Keratinocyte (primary cell): ENCODE data around the gene USP27X. TPM values are rescaled to one million over a fixed set of nuclear protein-coding genes. Genes with fewer than 3 reads are reported as not detected.
A peak's percentile ranks its signal among the peaks of the same experiment; 100 is the strongest.

Experiments used
- DNase-seq: peaks from one replicate; pipeline ENCODE4 v3.0.0-alpha.2; 2011; ENCODE audit warnings: low read depth, missing footprints, low spot score
- FAIRE-seq: peaks from 2 replicates; lab custom pipeline; 2011; peaks lifted over from hg19 to GRCh38; lab: Jason Lieb, UNC
- H2AFZ ChIP-seq: 2 replicates; pipeline ENCODE4 v1.6.0; 2012; ENCODE audit warnings: low read length, control low read depth, inconsistent platforms; ENCODE audit not compliant: control insufficient read depth
- H3K27ac ChIP-seq: 2 replicates; pipeline ENCODE4 v1.5.1; 2011; ENCODE audit warnings: low read length; ENCODE audit not compliant: control insufficient read depth, insufficient read depth
- H3K27me3 ChIP-seq: 3 replicates; pipeline ENCODE4 v1.6.0; 2011; ENCODE audit warnings: low read length; ENCODE audit not compliant: control insufficient read depth, insufficient read depth; ENCODE audit errors: extremely low read depth
- H3K36me3 ChIP-seq, 2 experiments: 2 replicates in 1 of 2; 3 replicates in 1 of 2; pipeline ENCODE4 v1.5.1; 2011; ENCODE audit warnings: low read length in 2 of 2, mild to moderate bottlenecking in 1 of 2; ENCODE audit not compliant: control insufficient read depth in 2 of 2, insufficient read depth in 2 of 2; ENCODE audit errors: extremely low read depth in 1 of 2
- H3K4me1 ChIP-seq: 3 replicates; pipeline ENCODE4 v1.5.1; 2011; ENCODE audit warnings: low read length; ENCODE audit not compliant: control insufficient read depth, insufficient read depth; ENCODE audit errors: extremely low read depth
- H3K4me2 ChIP-seq: 3 replicates; pipeline ENCODE4 v1.6.0; 2011; ENCODE audit warnings: low read depth, low read length; ENCODE audit not compliant: control insufficient read depth, insufficient read depth; ENCODE audit errors: extremely low read depth
- H3K4me3 ChIP-seq, 3 experiments: fragments of 200-600 bp in 1 of 3; sonication (generic) in 1 of 3; 2 replicates in 2 of 3; 3 replicates in 1 of 3; pipeline ENCODE4 v1.5.1; 2011 to 2016; ENCODE audit warnings: low read length in 3 of 3, mild to moderate bottlenecking in 3 of 3, control low read depth in 2 of 3, inconsistent platforms in 1 of 3, low read depth in 1 of 3, mixed read lengths in 1 of 3, mixed run types in 1 of 3, moderate library complexity in 1 of 3; ENCODE audit not compliant: control insufficient read depth in 2 of 3, insufficient read depth in 2 of 3; ENCODE audit errors: extremely low read depth in 1 of 3
- H3K79me2 ChIP-seq: 2 replicates; pipeline ENCODE4 v1.6.0; 2012; ENCODE audit warnings: low read length; ENCODE audit not compliant: control insufficient read depth, insufficient read depth
- H3K9ac ChIP-seq: 3 replicates; pipeline ENCODE4 v1.6.0; 2011; ENCODE audit warnings: low read length; ENCODE audit not compliant: control insufficient read depth, insufficient read depth; ENCODE audit errors: extremely low read depth
- H3K9me1 ChIP-seq: 3 replicates; pipeline ENCODE4 v1.6.0; 2011; ENCODE audit warnings: low read length; ENCODE audit not compliant: control insufficient read depth, insufficient read depth; ENCODE audit errors: extremely low read depth
- H3K9me3 ChIP-seq: 2 replicates; pipeline ENCODE4 v1.5.1; 2012; ENCODE audit warnings: low read depth, low read length; ENCODE audit not compliant: control insufficient read depth
- H4K20me1 ChIP-seq: 3 replicates; pipeline ENCODE4 v1.6.0; 2011; ENCODE audit warnings: low read length; ENCODE audit not compliant: control insufficient read depth, insufficient read depth; ENCODE audit errors: extremely low read depth
- CTCF ChIP-seq, 3 experiments: IDR thresholded peaks in 1 of 3; conservative IDR thresholded peaks in 1 of 3; optimal IDR thresholded peaks in 1 of 3; 2 replicates in 2 of 3; 3 replicates in 1 of 3; pipeline versions ENCODE3 to v1.5.1; 2011; ENCODE audit warnings: low read length in 3 of 3, mild to moderate bottlenecking in 3 of 3, moderate library complexity in 2 of 3, control low read depth in 1 of 3, inconsistent platforms in 1 of 3; ENCODE audit not compliant: insufficient read depth in 2 of 3; ENCODE audit errors: extremely low read depth in 1 of 3
- EZH2 ChIP-seq: IDR thresholded peaks from one replicate; pipeline ENCODE4 v1.6.1; 2012; ENCODE audit warnings: inconsistent platforms, mild to moderate bottlenecking, low read length, moderate library complexity
- dilution Hi-C: fragments of 300-500 bp; cut with MboI; formaldehyde crosslinking; loops from one replicate; pipeline ENCODE4 v1.7.0; 2020; ENCODE audit warnings: low sequenced_read_pairs; ENCODE audit not compliant: extremely low pct_ligation_motif_present
- polyA plus RNA-seq, 5 experiments: library from polyadenylated mRNA; depleted of rRNA in 3 of 5; stranded (reverse) in 3 of 5; stranded (forward) in 1 of 5; unstranded in 1 of 5; fragments of >200 nt; gene quantifications; 1 replicate in 1 of 5; 2 replicates in 3 of 5; 3 replicates in 1 of 5; pipeline versions ENCODE4 v1.2.1 to v1.2.3, GENCODE V29; 2011 to 2012; ENCODE audit warnings: missing spikeins in 2 of 5, low read depth in 1 of 5, low replicate concordance in 1 of 5

Gene USP27X
- polyA plus RNA-seq, 1 donor (not counting 4 experiments of a cell fraction or from before 2014, with no cell fraction given), result 2.8 TPM

- dilution Hi-C loops, result no loop called here
- Histone ChIP-seq H3K27ac (no peak overlapping the region), H3K9me3 (no peaks in the 10 kb centered on the region), H2AFZ (no peak overlapping the region), H3K36me3 (no peaks in the 10 kb centered on the region), H3K4me1 (no peaks in the 10 kb centered on the region), H3K9me1 (no peaks in the 10 kb centered on the region), H3K79me2 (no peaks in the 10 kb centered on the region), H3K4me2 (no peak overlapping the region), H3K9ac (no peak overlapping the region), H3K27me3 (no peaks in the 10 kb centered on the region), H4K20me1 (no peaks in the 10 kb centered on the region), H3K4me3 (no peak overlapping the region)
- no peak for TF ChIP-seq CTCF (optimal IDR thresholded peaks at IDR 0.05 in 1 of 3, IDR thresholded peaks at IDR 0.05 in 1 of 3, conservative IDR thresholded peaks at IDR 0.05 in 1 of 3; ENCODE audit: extremely low read depth in 1 of 3, insufficient read depth in 2 of 3, low read length in 3 of 3)
- no peak for TF ChIP-seq EZH2
- DNase-seq, result no peak
- FAIRE-seq, result no peak
Measured at GRCh38 chrX:49877397-49878101, 1.7 kb upstream of the USP27X start.

- Histone ChIP-seq H3K36me3 (no peaks in the 10 kb centered on the region), H3K9me1 (no peaks in the 10 kb centered on the region), H4K20me1 (no peaks in the 10 kb centered on the region), H3K9me3 (no peaks in the 10 kb centered on the region), H3K4me3 (peak overlapping the region; percentile 54 to 67 (median 54)), H3K27me3 (no peaks in the 10 kb centered on the region), H3K79me2 (no peaks in the 10 kb centered on the region), H3K9ac (peak overlapping the region; percentile 70), H3K27ac (no peak overlapping the region), H2AFZ (peak overlapping the region; percentile 72), H3K4me1 (no peaks in the 10 kb centered on the region), H3K4me2 (peak overlapping the region; percentile 61)
- no peak for DNase-seq
- dilution Hi-C loops, result no loop called here
- no peak for FAIRE-seq
- TF ChIP-seq CTCF (optimal IDR thresholded peaks at IDR 0.05 in 1 of 3, IDR thresholded peaks at IDR 0.05 in 1 of 3, conservative IDR thresholded peaks at IDR 0.05 in 1 of 3; ENCODE audit: extremely low read depth in 1 of 3, insufficient read depth in 2 of 3, low read length in 3 of 3), result no peak
- TF ChIP-seq EZH2, result no peak
Measured at GRCh38 chrX:49878128-49878833, 1.0 kb upstream of the USP27X start.
